Karpas-422 (cell line): ENCODE results near the gene ART1. TPM values are rescaled to one million over a fixed set of nuclear protein-coding genes. Genes with fewer than 3 reads are reported as not detected.

ENCODE experiments used
- DNase-seq: peaks from one replicate; pipeline ENCODE4 v3.0.0-alpha.2; 2015
- H2AFZ ChIP-seq: fragments of 200-600 bp; sonication (generic); 2 replicates; pipeline ENCODE4 v1.6.1; 2014; ENCODE audit warnings: antibody characterized with exemption, low read length, mixed read lengths
- H3K27ac ChIP-seq: fragments of 200-600 bp; sonication (generic); 2 replicates; pipeline ENCODE4 v1.5.1; 2014; ENCODE audit warnings: mild to moderate bottlenecking, low read length, moderate library complexity
- H3K27me3 ChIP-seq: fragments of 200-600 bp; sonication (generic); 2 replicates; pipeline ENCODE4 v1.6.1; 2014; ENCODE audit warnings: low read length, mixed read lengths
- H3K36me3 ChIP-seq: fragments of 200-600 bp; sonication (generic); 2 replicates; pipeline ENCODE4 v1.6.1; 2014; ENCODE audit warnings: low read length, mixed read lengths; ENCODE audit not compliant: insufficient read depth
- H3K4me1 ChIP-seq: fragments of 200-600 bp; sonication (generic); 2 replicates; pipeline ENCODE4 v1.6.1; 2014; ENCODE audit warnings: mild to moderate bottlenecking, low read length, mixed read lengths
- H3K4me2 ChIP-seq: fragments of 200-600 bp; sonication (generic); 2 replicates; pipeline ENCODE4 v1.6.1; 2014; ENCODE audit warnings: low read length, low read depth, mild to moderate bottlenecking; ENCODE audit not compliant: poor library complexity, severe bottlenecking
- H3K4me3 ChIP-seq: fragments of 200-600 bp; sonication (generic); 2 replicates; pipeline ENCODE4 v1.5.1; 2014; ENCODE audit warnings: mild to moderate bottlenecking, antibody characterized with exemption, low read length, mixed read lengths
- H3K79me2 ChIP-seq: fragments of 200-600 bp; sonication (generic); 2 replicates; pipeline ENCODE4 v1.6.1; 2014; ENCODE audit warnings: mild to moderate bottlenecking, low read length, mixed read lengths
- H3K9ac ChIP-seq: fragments of 200-600 bp; sonication (generic); 2 replicates; pipeline ENCODE4 v1.6.0; 2014; ENCODE audit warnings: low read length
- H3K9me2 ChIP-seq: fragments of 200-600 bp; sonication (generic), shearing (Covaris generic); replicated peaks from 2 replicates; pipeline ENCODE4 v1.6.0; 2014; ENCODE audit warnings: mild to moderate bottlenecking, low read length, moderate library complexity; ENCODE audit not compliant: insufficient read depth
- H3K9me3 ChIP-seq: fragments of 300-700, 200-600 bp; sonication (generic); 2 replicates; pipeline ENCODE4 v1.6.1; 2014; ENCODE audit warnings: low read length, mixed read lengths
- H4K20me1 ChIP-seq: fragments of 200-600 bp; sonication (generic); 2 replicates; pipeline ENCODE4 v1.6.1; 2014; ENCODE audit warnings: mild to moderate bottlenecking, antibody characterized with exemption, low read length, low read depth; ENCODE audit not compliant: insufficient read depth
- total RNA-seq: library from RNA; depleted of rRNA; stranded (reverse); fragments of >200 nt; shearing (Covaris generic); gene quantifications from 2 replicates; pipeline ENCODE4 v1.2.3, GENCODE V29; 2014; ENCODE audit warnings: low replicate concordance

Gene ART1
- total RNA-seq, 1 experiment from 2014 or later, result not detected

DNA sequence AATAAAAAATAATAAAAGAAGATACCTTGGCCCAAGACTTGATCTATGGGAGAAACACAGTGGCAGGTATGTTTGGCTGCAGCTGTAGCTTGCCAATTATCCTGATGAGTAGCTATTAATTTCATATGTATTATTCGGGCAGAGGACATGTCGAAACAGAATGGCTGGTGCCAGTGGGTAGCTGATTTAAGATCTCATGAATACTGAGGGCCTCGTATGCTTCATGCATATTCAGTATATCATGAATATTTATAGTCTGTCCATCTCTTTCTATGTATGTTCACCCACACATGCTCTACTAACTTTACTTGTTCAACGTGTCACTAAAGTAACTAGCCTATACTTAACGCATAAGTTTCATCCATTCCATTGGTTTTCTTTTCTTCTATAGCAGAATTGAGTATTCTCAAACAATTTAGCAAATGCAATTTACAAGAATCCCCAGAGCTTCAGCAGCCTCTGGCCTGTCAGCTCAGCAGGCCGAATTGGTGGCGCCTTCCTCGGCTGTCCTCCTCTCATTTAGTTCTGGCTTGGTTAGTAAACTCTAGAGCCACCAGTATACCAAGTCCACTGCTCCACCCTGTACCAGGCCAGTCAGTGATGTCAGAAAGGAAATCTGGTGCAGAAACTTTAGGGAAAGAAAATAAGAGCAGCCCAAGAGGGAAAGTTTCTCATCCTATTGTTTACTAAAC is 21.0 kb upstream of the ART1 start:
- H3K4me3 ChIP-seq, result no peak overlapping the region
- peak; percentile 17 for DNase-seq
- no peaks in the 10 kb centered on the region for H3K36me3 ChIP-seq
- no peak overlapping the region for H2AFZ ChIP-seq
- no peaks in the 10 kb centered on the region for H3K9me3 ChIP-seq
- no peaks in the 10 kb centered on the region for H3K4me1 ChIP-seq
- no peaks in the 10 kb centered on the region for H4K20me1 ChIP-seq
- H3K9ac ChIP-seq, result no peak overlapping the region
- H3K4me2 ChIP-seq, result no peak overlapping the region
- H3K27ac ChIP-seq, result no peak overlapping the region
- no peaks in the 10 kb centered on the region for H3K27me3 ChIP-seq
- H3K9me2 ChIP-seq, result no peaks in the 10 kb centered on the region
- no peaks in the 10 kb centered on the region for H3K79me2 ChIP-seq

DNA sequence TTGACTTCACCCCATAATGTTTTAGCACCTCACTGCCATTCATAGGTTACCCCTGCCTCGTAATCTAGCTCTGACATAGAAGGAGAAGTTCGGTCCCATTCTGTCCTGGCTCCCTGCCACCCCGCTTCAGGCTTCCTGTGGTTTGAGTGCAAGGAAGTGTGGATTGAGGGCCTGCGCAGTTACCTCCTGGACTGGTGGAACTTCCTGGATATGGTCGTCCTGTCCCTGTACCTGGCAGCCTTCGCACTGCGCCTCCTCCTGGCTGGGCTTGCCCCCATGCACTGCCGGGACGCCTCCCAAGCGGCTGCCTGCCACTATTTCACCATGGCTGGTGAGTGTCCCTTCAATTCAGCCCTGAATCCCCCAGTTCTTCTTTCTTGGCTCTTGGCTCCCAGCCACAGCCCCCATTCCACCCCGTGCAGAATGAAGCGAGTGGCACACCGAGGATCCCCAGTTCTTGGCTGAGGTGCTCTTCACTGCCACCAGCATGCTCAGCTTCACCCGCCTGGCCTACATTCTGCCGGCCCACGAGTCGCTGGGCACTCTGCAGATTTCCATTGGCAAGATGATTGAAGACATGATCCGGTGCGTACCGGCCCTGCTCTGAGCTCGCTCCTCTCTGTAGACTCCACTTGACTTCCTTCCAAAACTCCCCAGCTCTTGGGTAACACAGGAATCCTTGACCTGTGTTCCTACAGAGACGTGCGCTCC is 18.5 kb upstream of the ART1 start:
- no peaks in the 10 kb centered on the region for H3K9me2 ChIP-seq
- H3K27me3 ChIP-seq, result no peaks in the 10 kb centered on the region
- no peaks in the 10 kb centered on the region for H3K36me3 ChIP-seq
- H2AFZ ChIP-seq, result no peak overlapping the region
- no peaks in the 10 kb centered on the region for H4K20me1 ChIP-seq
- H3K4me2 ChIP-seq, result no peak overlapping the region
- H3K4me1 ChIP-seq, result no peaks in the 10 kb centered on the region
- H3K9ac ChIP-seq, result no peak overlapping the region
- H3K9me3 ChIP-seq, result no peaks in the 10 kb centered on the region
- DNase-seq, result peak; percentile 34
- no peak overlapping the region for H3K27ac ChIP-seq
- H3K79me2 ChIP-seq, result no peaks in the 10 kb centered on the region
- H3K4me3 ChIP-seq, result no peak overlapping the region

DNA sequence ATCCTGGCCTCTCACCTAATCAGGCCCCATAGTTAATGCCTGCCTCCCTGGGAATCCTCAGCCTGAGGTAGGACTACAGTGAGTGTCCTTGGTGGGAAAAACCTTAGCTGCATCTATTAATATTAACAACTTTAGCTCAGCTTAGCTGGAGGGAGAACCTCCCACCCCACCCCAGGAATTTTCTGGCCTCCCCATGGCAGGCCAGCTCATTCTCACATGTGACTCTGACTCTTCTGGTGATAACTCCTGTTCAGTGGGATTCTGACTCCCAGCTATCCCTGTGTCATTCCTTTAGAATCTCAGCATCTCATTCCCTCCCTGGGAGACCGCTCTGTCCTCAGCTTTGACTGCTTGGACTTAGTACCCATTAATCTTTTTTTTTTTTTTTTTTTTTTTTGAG is 17.6 kb upstream of the ART1 start:
- Histone ChIP-seq H3K79me2 (no peaks in the 10 kb centered on the region), H3K9me2 (no peaks in the 10 kb centered on the region), H3K36me3 (no peaks in the 10 kb centered on the region), H2AFZ (no peak overlapping the region), H3K4me3 (no peak overlapping the region), H3K27me3 (no peaks in the 10 kb centered on the region), H3K9ac (no peak overlapping the region), H4K20me1 (no peaks in the 10 kb centered on the region), H3K4me2 (no peak overlapping the region), H3K27ac (no peak overlapping the region), H3K9me3 (no peaks in the 10 kb centered on the region), H3K4me1 (no peaks in the 10 kb centered on the region)
- no peak for DNase-seq

- DNase-seq, result peak; percentile 31
- Histone ChIP-seq H3K4me3 (no peak overlapping the region), H3K36me3 (no peaks in the 10 kb centered on the region), H3K27ac (no peak overlapping the region), H3K9me3 (no peaks in the 10 kb centered on the region), H3K9me2 (no peaks in the 10 kb centered on the region), H3K79me2 (no peaks in the 10 kb centered on the region), H4K20me1 (no peaks in the 10 kb centered on the region), H2AFZ (no peak overlapping the region), H3K9ac (no peak overlapping the region), H3K4me2 (no peak overlapping the region), H3K27me3 (no peaks in the 10 kb centered on the region), H3K4me1 (no peaks in the 10 kb centered on the region)
Observed at GRCh38 chr11:3631331-3631730, 13.6 kb upstream of the ART1 start.

DNA sequence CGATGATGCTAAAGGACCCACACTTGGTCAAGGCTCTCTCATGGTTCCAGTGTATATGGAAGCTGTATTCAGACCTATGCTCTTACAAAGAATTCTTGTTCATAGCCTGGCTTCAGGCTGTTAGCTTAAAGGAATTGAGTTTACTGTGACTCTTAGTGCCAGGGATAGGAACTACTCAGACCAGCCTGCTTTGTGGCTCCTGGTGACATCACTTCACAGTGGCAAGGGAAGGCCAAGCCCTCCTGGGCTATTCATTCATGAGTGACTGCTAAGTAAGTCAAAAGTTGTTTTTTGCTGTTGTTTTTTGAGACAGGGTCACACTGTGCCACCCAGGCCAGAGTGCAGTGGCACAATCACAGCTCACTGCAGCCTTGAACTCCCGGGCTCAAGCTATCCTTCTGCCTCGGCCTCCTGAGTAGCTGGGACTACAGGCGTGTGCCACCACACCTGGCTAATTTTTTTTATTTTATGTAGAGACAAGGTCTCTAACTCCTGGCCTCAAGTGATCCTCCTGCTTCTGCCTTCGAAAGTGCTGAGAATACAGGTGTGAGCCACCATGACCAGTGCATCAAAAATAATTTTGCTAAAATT is 12.8 kb upstream of the ART1 start:
- DNase-seq, result peak; percentile 29
- H3K9ac ChIP-seq, result no peak overlapping the region
- H2AFZ ChIP-seq, result no peak overlapping the region
- no peaks in the 10 kb centered on the region for H3K27me3 ChIP-seq
- no peaks in the 10 kb centered on the region for H3K79me2 ChIP-seq
- no peaks in the 10 kb centered on the region for H3K9me3 ChIP-seq
- no peak overlapping the region for H3K4me2 ChIP-seq
- no peaks in the 10 kb centered on the region for H3K36me3 ChIP-seq
- H3K9me2 ChIP-seq, result no peaks in the 10 kb centered on the region
- no peak overlapping the region for H3K4me3 ChIP-seq
- no peaks in the 10 kb centered on the region for H3K4me1 ChIP-seq
- no peaks in the 10 kb centered on the region for H4K20me1 ChIP-seq
- H3K27ac ChIP-seq, result no peak overlapping the region

GRCh38 chr11:3635641-3636375 is 9.1 kb upstream of the ART1 start:
- no peaks in the 10 kb centered on the region for H4K20me1 ChIP-seq
- H3K27me3 ChIP-seq, result no peaks in the 10 kb centered on the region
- H3K36me3 ChIP-seq, result no peaks in the 10 kb centered on the region
- no peaks in the 10 kb centered on the region for H3K4me1 ChIP-seq
- H3K9ac ChIP-seq, result no peak overlapping the region
- no peak overlapping the region for H3K4me2 ChIP-seq
- H3K4me3 ChIP-seq, result no peak overlapping the region
- no peaks in the 10 kb centered on the region for H3K9me3 ChIP-seq
- no peak overlapping the region for H2AFZ ChIP-seq
- H3K79me2 ChIP-seq, result no peaks in the 10 kb centered on the region
- H3K9me2 ChIP-seq, result no peaks in the 10 kb centered on the region
- DNase-seq, result peak; percentile 25
- H3K27ac ChIP-seq, result no peak overlapping the region

GRCh38 chr11:3637201-3637600 is 7.7 kb upstream of the ART1 start:
- no peaks in the 10 kb centered on the region for H4K20me1 ChIP-seq
- H3K9ac ChIP-seq, result no peak overlapping the region
- no peak overlapping the region for H3K4me3 ChIP-seq
- no peak for DNase-seq
- no peak overlapping the region for H3K4me2 ChIP-seq
- no peaks in the 10 kb centered on the region for H3K9me3 ChIP-seq
- no peak overlapping the region for H2AFZ ChIP-seq
- no peaks in the 10 kb centered on the region for H3K79me2 ChIP-seq
- no peaks in the 10 kb centered on the region for H3K36me3 ChIP-seq
- no peak overlapping the region for H3K27ac ChIP-seq
- no peaks in the 10 kb centered on the region for H3K27me3 ChIP-seq
- no peaks in the 10 kb centered on the region for H3K4me1 ChIP-seq
- H3K9me2 ChIP-seq, result no peaks in the 10 kb centered on the region

DNA sequence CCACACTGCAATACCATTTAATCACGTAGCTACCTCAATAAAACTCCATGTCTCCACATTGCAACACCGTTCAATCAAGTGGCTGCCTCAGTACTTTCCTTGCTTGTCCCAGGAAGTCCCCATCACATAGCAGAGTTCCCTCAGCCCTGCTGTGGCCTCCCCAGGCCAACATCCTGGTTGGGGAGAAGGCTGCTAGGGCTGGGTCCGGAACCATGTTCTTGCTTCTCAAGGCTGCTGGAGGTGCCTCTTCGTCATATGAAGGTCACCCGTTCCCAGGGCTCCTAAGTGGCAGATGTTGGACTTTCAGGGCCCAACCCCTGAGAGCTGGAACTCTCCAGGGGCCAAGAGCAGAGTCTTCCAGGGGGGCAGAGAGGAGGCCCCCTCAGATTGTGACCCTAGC is 6.4 kb upstream of the ART1 start:
- H3K4me1 ChIP-seq, result no peaks in the 10 kb centered on the region
- H4K20me1 ChIP-seq, result no peaks in the 10 kb centered on the region
- DNase-seq, result peak; percentile 19
- H3K4me2 ChIP-seq, result no peak overlapping the region
- no peaks in the 10 kb centered on the region for H3K27me3 ChIP-seq
- no peak overlapping the region for H3K27ac ChIP-seq
- H3K9me2 ChIP-seq, result no peaks in the 10 kb centered on the region
- H3K9me3 ChIP-seq, result no peaks in the 10 kb centered on the region
- no peak overlapping the region for H3K9ac ChIP-seq
- no peaks in the 10 kb centered on the region for H3K79me2 ChIP-seq
- no peak overlapping the region for H3K4me3 ChIP-seq
- H3K36me3 ChIP-seq, result no peaks in the 10 kb centered on the region
- H2AFZ ChIP-seq, result no peak overlapping the region
